ENCODE results near the gene TLNRD1. TPM values are rescaled to one million over a fixed set of nuclear protein-coding genes. Genes with fewer than 3 reads are reported as not detected.

Gene TLNRD1
- total RNA-seq, 1 experiment from 2014 or later, result 24.7 TPM

- Histone ChIP-seq H3K4me1 (ENCODE audit: control insufficient read depth, insufficient read depth, low read length) (peaks cover 17% of the 10 kb centered on the region), H3K9me3 (ENCODE audit: control insufficient read depth, insufficient read depth, low read depth, low read length) (no peaks in the 10 kb centered on the region), H3K27ac (ENCODE audit: low read length) (no peak overlapping the region), H3K36me3 (ENCODE audit: control insufficient read depth, insufficient read depth, low read length) (peaks cover 4% of the 10 kb centered on the region; the same call in 1 of the 2 replicates), H3K4me3 (ENCODE audit: low read depth in 2 of 2, low read length in 2 of 2) (no peak overlapping the region), H3K27me3 (ENCODE audit: control insufficient read depth, insufficient read depth, low read length) (no peaks in the 10 kb centered on the region)
- ChIA-PET CTCF (no interaction called here), POLR2A (no interaction called here)
- ATAC-seq (no peak), DNase-seq (ENCODE audit: low read depth, low spot score) (no peak)
- BruUV-seq (replicated peaks), result no TSS peak
- intact Hi-C loops (cut with micrococcal nuclease; ENCODE audit: unreplicated experiment) (no loop called here), in situ Hi-C loops (cut with HindIII; ENCODE audit: low pct_unique_long_range_greater_than_20kb, low sequenced_read_pairs) (no loop called here)
- TF ChIP-seq POLR2AphosphoS5 (IDR thresholded peaks at IDR 0.05; ENCODE audit: low read depth, low read length) (no peak), TCF7L2 (IDR thresholded peaks at IDR 0.05; ENCODE audit: low read depth, low read length) (no peak), REST (IDR thresholded peaks at IDR 0.05; ENCODE audit: insufficient read depth in 1 of 2, low read depth in 2 of 2, low read length in 1 of 2) (no peak), CTCF (IDR thresholded peaks at IDR 0.05) (no peak)
These were observed 14.7 kb upstream of the TLNRD1 start for GRCh38 chr15:80985981-80986380.

GRCh38 chr15:80986487-80986886, 14.2 kb upstream of the TLNRD1 start:
- intact Hi-C loops (cut with micrococcal nuclease; ENCODE audit: unreplicated experiment), result no loop called here
- peaks cover 17% of the 10 kb centered on the region for H3K4me1 ChIP-seq (ENCODE audit: control insufficient read depth, insufficient read depth, low read length)
- no peaks in the 10 kb centered on the region for H3K9me3 ChIP-seq (ENCODE audit: control insufficient read depth, insufficient read depth, low read depth, low read length)
- no peak overlapping the region for H3K27ac ChIP-seq (ENCODE audit: low read length)
- CTCF ChIA-PET, result no interaction called here
- ATAC-seq (no peak), DNase-seq (ENCODE audit: low read depth, low spot score) (no peak)
- peaks cover 4% of the 10 kb centered on the region; the same call in 1 of the 2 replicates for H3K36me3 ChIP-seq (ENCODE audit: control insufficient read depth, insufficient read depth, low read length)
- TF ChIP-seq REST (IDR thresholded peaks at IDR 0.05; ENCODE audit: insufficient read depth in 1 of 2, low read depth in 2 of 2, low read length in 1 of 2), result no peak
- TF ChIP-seq POLR2AphosphoS5 (IDR thresholded peaks at IDR 0.05; ENCODE audit: low read depth, low read length), result no peak
- no peak for TF ChIP-seq CTCF (IDR thresholded peaks at IDR 0.05)
- TF ChIP-seq SIN3A (IDR thresholded peaks at IDR 0.05; ENCODE audit: borderline replicate concordance, insufficient read depth, low read depth, low read length), result no peak
- no peak for TF ChIP-seq TCF7L2 (IDR thresholded peaks at IDR 0.05; ENCODE audit: low read depth, low read length)
- in situ Hi-C loops (cut with HindIII; ENCODE audit: low pct_unique_long_range_greater_than_20kb, low sequenced_read_pairs), result no loop called here
- no peak overlapping the region for H3K4me3 ChIP-seq (ENCODE audit: low read depth in 2 of 2, low read length in 2 of 2)
- BruUV-seq (replicated peaks), result no TSS peak
- H3K27me3 ChIP-seq (ENCODE audit: control insufficient read depth, insufficient read depth, low read length), result no peaks in the 10 kb centered on the region
- POLR2A ChIA-PET, result no interaction called here
